ENCODE measurements around the gene MATN3. TPM values are rescaled to one million over a fixed set of nuclear protein-coding genes. Genes with fewer than 3 reads are reported as not detected.

The MATN3 gene
- total and polyA plus RNA-seq, 2 of the 13 experiments (the other 11 are each of a cell fraction or from before 2014, with no cell fraction given), result 36.1 to 208 TPM

- no peak for TF ChIP-seq PATZ1 (CRISPR knock-in tag; IDR thresholded peaks at IDR 0.05)
- no peak for TF ChIP-seq ARNT (IDR thresholded peaks at IDR 0.05)
- no peak for TF ChIP-seq NCOA1 (CRISPR knock-in tag; IDR thresholded peaks at IDR 0.05)
- TF ChIP-seq IRF2 (CRISPR knock-in tag; IDR thresholded peaks at IDR 0.05), result 0 out of 2 replicates have a peak, but pooled peaks have one; percentile 8
- TF ChIP-seq ZNF136 (CRISPR knock-in tag; IDR thresholded peaks at IDR 0.05; ENCODE audit: low read depth), result peak; percentile 50; the same call in 1 of the 2 replicates
- TF ChIP-seq MXI1 (IDR thresholded peaks at IDR 0.05; ENCODE audit: borderline replicate concordance, low read depth, low read length), result no peak
- no peak for TF ChIP-seq HOXA7 (CRISPR knock-in tag; IDR thresholded peaks at IDR 0.05)
- TF ChIP-seq ZNF7 (CRISPR knock-in tag; IDR thresholded peaks at IDR 0.05), result no peak
- 0 out of 2 replicates have a peak, but pooled peaks have one; percentile 13 for TF ChIP-seq ZNF605 (CRISPR knock-in tag; IDR thresholded peaks at IDR 0.05)
- peak; percentile 54; the same call in 1 of the 2 replicates for TF ChIP-seq ZNF704 (CRISPR knock-in tag; IDR thresholded peaks at IDR 0.05; ENCODE audit: borderline replicate concordance)
- TF ChIP-seq ZNF639 (CRISPR knock-in tag; conservative IDR thresholded peaks at IDR 0.05), result no peak
- TF ChIP-seq ZBTB43 (CRISPR knock-in tag; conservative IDR thresholded peaks at IDR 0.05), result no peak
Measured at GRCh38 chr2:20012032-20012281, 511 bp downstream of the MATN3 start (continued).

Measured in HepG2 (cell line).